ENCODE measurements around the gene PIK3R5.

- no peak for TF ChIP-seq SMC3 (conservative IDR thresholded peaks at IDR 0.05; ENCODE audit: poor library complexity)
- no peak for TF ChIP-seq CTCF (IDR thresholded peaks at IDR 0.05; ENCODE audit: poor library complexity, severe bottlenecking)
- TF ChIP-seq POLR2AphosphoS5 (IDR thresholded peaks at IDR 0.05), result no peak
Measured at GRCh38 chr17:8946476-8946875, 19.0 kb downstream of the PIK3R5 start.

All from neural cell (in vitro differentiated cells).